ENCODE results near the gene RNF14.

DNA sequence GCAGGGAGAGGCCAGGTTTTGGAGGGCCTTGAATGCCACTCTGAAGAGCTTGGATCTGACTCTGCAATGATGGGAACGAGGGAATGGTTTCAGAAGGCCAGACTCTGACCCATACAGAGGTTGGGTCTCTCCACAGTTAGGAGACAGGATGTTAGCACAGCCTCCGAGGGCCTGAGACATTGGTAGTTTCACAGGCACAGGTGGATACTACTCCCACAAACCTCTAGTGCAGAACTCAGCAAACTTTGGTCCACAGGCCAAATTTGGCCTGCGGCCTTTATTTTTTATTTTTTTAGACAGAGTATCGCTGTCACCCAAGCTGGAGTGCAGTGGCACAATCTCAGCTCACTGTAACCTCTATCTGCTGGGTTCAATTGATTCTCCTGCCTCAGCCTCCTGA lies 41.0 kb downstream of the RNF14 start:
- TF ChIP-seq, protein P1, sequence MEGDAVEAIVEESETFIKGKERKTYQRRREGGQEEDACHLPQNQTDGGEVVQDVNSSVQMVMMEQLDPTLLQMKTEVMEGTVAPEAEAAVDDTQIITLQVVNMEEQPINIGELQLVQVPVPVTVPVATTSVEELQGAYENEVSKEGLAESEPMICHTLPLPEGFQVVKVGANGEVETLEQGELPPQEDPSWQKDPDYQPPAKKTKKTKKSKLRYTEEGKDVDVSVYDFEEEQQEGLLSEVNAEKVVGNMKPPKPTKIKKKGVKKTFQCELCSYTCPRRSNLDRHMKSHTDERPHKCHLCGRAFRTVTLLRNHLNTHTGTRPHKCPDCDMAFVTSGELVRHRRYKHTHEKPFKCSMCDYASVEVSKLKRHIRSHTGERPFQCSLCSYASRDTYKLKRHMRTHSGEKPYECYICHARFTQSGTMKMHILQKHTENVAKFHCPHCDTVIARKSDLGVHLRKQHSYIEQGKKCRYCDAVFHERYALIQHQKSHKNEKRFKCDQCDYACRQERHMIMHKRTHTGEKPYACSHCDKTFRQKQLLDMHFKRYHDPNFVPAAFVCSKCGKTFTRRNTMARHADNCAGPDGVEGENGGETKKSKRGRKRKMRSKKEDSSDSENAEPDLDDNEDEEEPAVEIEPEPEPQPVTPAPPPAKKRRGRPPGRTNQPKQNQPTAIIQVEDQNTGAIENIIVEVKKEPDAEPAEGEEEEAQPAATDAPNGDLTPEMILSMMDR (IDR thresholded peaks at IDR 0.05; ENCODE audit: control extremely low read depth in 1 of 3, insufficient read depth in 1 of 3, low read depth in 1 of 3, low read length in 3 of 3) = no peak
- TF ChIP-seq JUND (IDR thresholded peaks at IDR 0.05; ENCODE audit: low read length) (no peak), TAF1 (IDR thresholded peaks at IDR 0.05; ENCODE audit: low read depth, low read length) (no peak), RNF2 (IDR thresholded peaks at IDR 0.05; ENCODE audit: borderline replicate concordance, low read depth, low read length, missing control alignments, poor library complexity, severe bottlenecking) (no peak), EP300 (IDR thresholded peaks at IDR 0.05; ENCODE audit: borderline replicate concordance in 1 of 2, low read depth in 2 of 2, low read length in 2 of 2) (no peak), POLR2AphosphoS5 (IDR thresholded peaks at IDR 0.05; ENCODE audit: low read depth, low read length) (no peak), EZH2 (IDR thresholded peaks at IDR 0.05; ENCODE audit: low read depth, low read length, severe bottlenecking) (no peak), SIN3A (conservative IDR thresholded peaks at IDR 0.05 in 1 of 2, IDR thresholded peaks at IDR 0.05 in 1 of 2; ENCODE audit: low read depth in 1 of 2, low read length in 2 of 2) (no peak)

All from H1 (cell line).